HEK293T (cell line): Measurements from ENCODE around the gene MAP1LC3A.

ENCODE experiments used
- BHLHE40 ChIP-seq: fragments of 450-650 bp; IDR thresholded peaks from 2 replicates; pipeline ENCODE4 v1.6.1; 2016; ENCODE audit warnings: mild to moderate bottlenecking, moderate library complexity, borderline replicate concordance
- CTBP1 ChIP-seq: fragments of 450-650 bp; IDR thresholded peaks from 2 replicates; pipeline ENCODE4 v1.6.1; 2016; ENCODE audit warnings: borderline replicate concordance
- ELF4 ChIP-seq: fragments of 450-650 bp; IDR thresholded peaks from 2 replicates; pipeline ENCODE4 v1.6.1; 2017; ENCODE audit warnings: antibody characterized with exemption
- FOXK2 ChIP-seq: fragments of 450-650 bp; IDR thresholded peaks from 2 replicates; pipeline ENCODE4 v1.6.1; 2016; ENCODE audit warnings: mild to moderate bottlenecking
- FOXM1 ChIP-seq: fragments of 450-650 bp; IDR thresholded peaks from 2 replicates; pipeline ENCODE4 v1.6.1; 2017; ENCODE audit warnings: mild to moderate bottlenecking, borderline replicate concordance
- L3MBTL2 ChIP-seq: fragments of 450-650 bp; conservative IDR thresholded peaks from 2 replicates; pipeline ENCODE4 v1.6.1; 2016; ENCODE audit warnings: mild to moderate bottlenecking
- LEF1 ChIP-seq: fragments of 450-650 bp; IDR thresholded peaks from 2 replicates; pipeline ENCODE4 v1.6.1; 2017; ENCODE audit warnings: mild to moderate bottlenecking, borderline replicate concordance
- NFRKB ChIP-seq: fragments of 450-650 bp; IDR thresholded peaks from 2 replicates; pipeline ENCODE4 v1.6.1; 2016; ENCODE audit warnings: mild to moderate bottlenecking, moderate library complexity
- SP1 ChIP-seq: fragments of 450-650 bp; IDR thresholded peaks from 2 replicates; pipeline ENCODE4 v1.6.1; 2017
- TARDBP ChIP-seq: fragments of 450-650 bp; IDR thresholded peaks from 2 replicates; pipeline ENCODE4 v1.6.1; 2016
- ZNF384 ChIP-seq: fragments of 450-650 bp; IDR thresholded peaks from 2 replicates; pipeline ENCODE4 v1.6.1; 2016
- TF ChIP-seq, protein P1 (sequence below): fragments of 450-650 bp; IDR thresholded peaks from 2 replicates; pipeline ENCODE4 v1.6.1; 2016

DNA sequence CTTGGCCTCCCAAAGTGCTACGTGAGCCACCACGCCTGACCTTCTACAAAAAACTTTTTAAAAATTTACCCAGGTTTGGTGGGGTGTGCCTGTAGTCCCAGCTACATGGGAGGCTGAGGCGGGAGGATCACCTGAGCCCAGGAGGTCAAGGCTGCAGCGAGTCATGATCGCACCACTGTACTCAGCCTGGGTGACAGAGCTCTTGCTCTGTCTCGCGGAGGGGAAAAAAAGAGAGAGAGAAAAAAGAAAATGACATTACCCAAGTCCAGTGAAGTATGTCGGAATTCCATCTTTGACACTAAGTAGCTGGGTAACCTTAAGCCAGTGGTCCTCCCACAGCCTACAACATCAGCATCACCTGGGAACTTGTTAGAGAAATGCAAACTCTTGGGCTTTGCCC is 18.8 kb upstream of the MAP1LC3A start:
- no peak for TF ChIP-seq FOXK2
- no peak for TF ChIP-seq LEF1
- TF ChIP-seq ELF4: no peak
- TF ChIP-seq ZNF384: no peak
- TF ChIP-seq, protein P1, sequence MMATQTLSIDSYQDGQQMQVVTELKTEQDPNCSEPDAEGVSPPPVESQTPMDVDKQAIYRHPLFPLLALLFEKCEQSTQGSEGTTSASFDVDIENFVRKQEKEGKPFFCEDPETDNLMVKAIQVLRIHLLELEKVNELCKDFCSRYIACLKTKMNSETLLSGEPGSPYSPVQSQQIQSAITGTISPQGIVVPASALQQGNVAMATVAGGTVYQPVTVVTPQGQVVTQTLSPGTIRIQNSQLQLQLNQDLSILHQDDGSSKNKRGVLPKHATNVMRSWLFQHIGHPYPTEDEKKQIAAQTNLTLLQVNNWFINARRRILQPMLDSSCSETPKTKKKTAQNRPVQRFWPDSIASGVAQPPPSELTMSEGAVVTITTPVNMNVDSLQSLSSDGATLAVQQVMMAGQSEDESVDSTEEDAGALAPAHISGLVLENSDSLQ: no peak
- TF ChIP-seq SP1: no peak
- TF ChIP-seq BHLHE40: no peak
- no peak for TF ChIP-seq FOXM1
- no peak for TF ChIP-seq CTBP1
- no peak for TF ChIP-seq TARDBP
- no peak for TF ChIP-seq L3MBTL2
- TF ChIP-seq NFRKB: no peak
